ENCODE results near the gene SLFNL1. TPM values are rescaled to one million over a fixed set of nuclear protein-coding genes. Genes with fewer than 3 reads are reported as not detected.
A peak's percentile ranks its signal among the peaks of the same experiment; 100 is the strongest.

The SLFNL1 gene
- total and polyA plus RNA-seq, 5 experiments from 2014 or later = 0.12 to 0.65 (median 0.47) TPM

DNA sequence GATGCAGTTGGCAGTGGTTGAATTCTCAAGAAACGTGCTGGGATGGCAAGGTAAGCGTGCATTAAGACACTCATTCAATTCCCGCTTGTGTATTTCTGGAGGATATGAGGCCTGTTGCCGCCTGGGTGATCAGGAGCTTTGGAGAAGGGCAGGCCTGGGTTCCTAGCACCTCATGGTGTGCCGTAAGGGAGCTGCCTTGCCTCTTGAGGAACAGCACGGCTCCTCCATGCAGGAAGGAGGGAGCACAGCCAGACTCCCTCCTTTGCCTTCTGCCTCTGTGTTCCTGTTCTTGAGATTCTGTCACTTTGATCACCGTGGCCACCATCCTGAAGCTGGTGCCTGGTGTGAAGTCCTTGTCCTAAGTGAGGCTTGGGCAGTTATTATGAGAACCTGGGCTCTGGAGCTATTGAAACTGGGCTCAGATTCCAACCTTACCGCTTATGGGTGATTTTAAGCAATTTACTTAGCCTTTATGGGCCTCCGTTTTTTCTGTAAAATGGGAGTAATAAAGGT, 18.3 kb downstream of the SLFNL1 start:
- ATAC-seq (no peak), DNase-seq (no peak)
- H3K36me3 Mint-ChIP-seq = peaks cover 5 to 79% (median 27%) of the 10 kb centered on the region in 3 donors
- H3K9me3 Mint-ChIP-seq = no peaks in the 10 kb centered on the region
- peak overlapping the region in 4 of 10 donors; percentile 1 to 64 (median 26) for H3K4me3 Mint-ChIP-seq
- H3K27me3 Mint-ChIP-seq = no peaks in the 10 kb centered on the region
- POLR2A ChIA-PET = interaction anchor here (1.1 to 4.7 kb wide), 5 partner anchors 20 to 553 kb away, joined by 3 to 28 read pairs (median 3); partner anchors contain the start of genes CITED4, CTPS1, NFYC and ZFP69B
- H3K4me1 Mint-ChIP-seq = peaks cover 19 to 21% (median 21%) of the 10 kb centered on the region in 4 donors
- peak overlapping the region in 8 of 10 donors; percentile 9 to 79 (median 65) for H3K27ac Mint-ChIP-seq

DNA sequence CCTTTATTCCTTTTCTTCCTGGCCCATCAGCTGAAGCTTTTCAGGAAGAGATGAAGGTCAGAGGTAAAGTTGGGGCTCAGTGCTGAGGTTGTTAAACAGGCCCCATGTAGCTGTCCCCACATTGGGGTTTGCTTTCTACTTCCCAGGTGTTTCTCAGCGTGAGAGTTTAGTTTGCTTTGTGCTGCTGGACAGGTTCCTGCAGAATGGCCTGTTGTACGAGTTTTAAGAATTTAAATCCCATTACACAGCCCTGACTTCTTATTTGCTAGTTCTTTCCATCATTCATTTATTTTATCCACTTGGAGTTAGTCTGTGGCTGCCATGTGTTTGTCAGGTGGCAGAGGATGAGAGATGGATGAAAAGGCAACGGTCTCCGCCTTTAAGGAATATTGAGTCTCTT, 22.9 kb downstream of the SLFNL1 start:
- Mint-ChIP-seq H3K27ac (peak overlapping the region in 3 of 10 donors; percentile 46 to 82 (median 82)), H3K9me3 (no peaks in the 10 kb centered on the region), H3K4me1 (peaks cover 16 to 18% (median 17%) of the 10 kb centered on the region in 4 donors), H3K4me3 (no peak overlapping the region), H3K36me3 (peaks cover 14 to 84% (median 42%) of the 10 kb centered on the region in 3 donors), H3K27me3 (no peaks in the 10 kb centered on the region)
- POLR2A ChIA-PET = no interaction called here
- no peak for ATAC-seq
- no peak for DNase-seq

DNA sequence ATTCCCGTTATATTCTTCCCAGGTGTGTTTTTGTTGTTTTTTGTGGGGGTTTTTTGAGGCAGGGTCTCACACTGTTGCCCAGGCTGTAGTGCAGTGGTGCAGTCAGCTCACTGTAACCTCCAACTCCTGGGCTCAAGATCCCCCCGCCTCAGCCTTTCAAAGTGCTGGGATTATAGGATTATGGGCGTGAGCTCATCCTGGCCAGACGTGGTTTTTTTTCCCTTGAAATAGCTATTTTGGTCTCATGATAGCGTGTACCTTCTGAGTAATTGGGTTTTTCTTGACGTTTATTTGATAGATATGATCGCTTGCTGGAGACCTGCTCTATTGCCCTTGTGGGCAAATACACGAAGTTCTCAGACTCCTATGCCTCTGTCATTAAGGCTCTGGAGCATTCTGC, 24.4 kb downstream of the SLFNL1 start:
- Mint-ChIP-seq H3K4me3 (no peak overlapping the region), H3K27me3 (no peaks in the 10 kb centered on the region), H3K4me1 (peaks cover 3 to 8% (median 5%) of the 10 kb centered on the region in 4 donors), H3K36me3 (peaks cover 14 to 88% (median 42%) of the 10 kb centered on the region in 3 donors), H3K9me3 (no peaks in the 10 kb centered on the region), H3K27ac (no peak overlapping the region)
- ATAC-seq (no peak), DNase-seq (no peak)
- POLR2A ChIA-PET = interaction anchor here (0.8 kb wide), 1 partner anchor 17 kb away, joined by 3 read pairs; no protein-coding TSS in a partner anchor

DNA sequence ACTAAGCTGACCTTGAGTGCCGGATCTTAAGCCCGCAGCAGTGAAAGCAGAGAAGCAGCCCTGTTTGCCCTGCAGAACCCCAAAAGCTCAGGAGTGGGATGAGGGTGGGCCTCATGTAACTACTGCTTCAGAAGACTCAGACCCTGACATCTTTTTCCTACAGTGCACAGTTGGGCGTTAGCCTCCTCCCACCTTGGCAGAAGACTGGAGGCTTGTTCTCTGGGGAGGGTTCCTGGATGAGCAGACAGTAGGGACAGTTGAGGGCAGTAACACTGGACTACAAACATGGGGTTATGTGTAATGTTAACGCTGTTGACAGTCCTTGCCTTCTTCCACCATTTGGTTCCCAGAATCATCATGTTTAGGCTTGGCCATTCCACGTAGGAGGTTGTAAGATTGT, 32.5 kb downstream of the SLFNL1 start:
- ATAC-seq (no peak), DNase-seq (no peak)
- Mint-ChIP-seq H3K4me3 (no peak overlapping the region), H3K27me3 (no peaks in the 10 kb centered on the region), H3K36me3 (peaks cover 9 to 98% (median 65%) of the 10 kb centered on the region in 3 donors), H3K4me1 (peaks cover 0 to 8% (median 6%) of the 10 kb centered on the region in 4 donors), H3K9me3 (no peaks in the 10 kb centered on the region), H3K27ac (no peak overlapping the region)
- POLR2A ChIA-PET = no interaction called here

DNA sequence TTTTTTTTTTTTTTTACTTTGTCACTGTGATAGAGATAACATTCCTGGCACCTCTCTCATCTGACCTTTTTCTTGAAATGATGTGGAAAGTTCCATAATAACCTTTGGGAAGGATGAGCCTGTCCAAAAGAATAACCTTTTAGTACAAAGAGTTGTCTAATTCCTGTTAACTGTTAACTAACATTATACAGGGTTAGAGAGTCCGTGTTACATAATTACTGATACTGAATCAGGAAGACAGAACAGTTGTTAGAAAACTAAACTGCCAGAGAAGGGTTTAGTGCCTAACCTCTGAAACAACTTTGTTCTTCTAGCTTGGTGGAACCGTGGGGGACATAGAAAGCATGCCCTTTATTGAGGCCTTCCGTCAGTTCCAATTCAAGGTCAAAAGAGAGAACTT, 33.2 kb downstream of the SLFNL1 start:
- H3K9me3 Mint-ChIP-seq = no peaks in the 10 kb centered on the region
- H3K4me3 Mint-ChIP-seq = no peak overlapping the region
- no peak for ATAC-seq
- DNase-seq = no peak
- peaks cover under 1 to 11% (median 8%) of the 10 kb centered on the region in 4 donors for H3K4me1 Mint-ChIP-seq
- peaks cover 13 to 98% (median 70%) of the 10 kb centered on the region in 3 donors for H3K36me3 Mint-ChIP-seq
- H3K27ac Mint-ChIP-seq = no peak overlapping the region
- POLR2A ChIA-PET = no interaction called here
- H3K27me3 Mint-ChIP-seq = no peaks in the 10 kb centered on the region

DNA sequence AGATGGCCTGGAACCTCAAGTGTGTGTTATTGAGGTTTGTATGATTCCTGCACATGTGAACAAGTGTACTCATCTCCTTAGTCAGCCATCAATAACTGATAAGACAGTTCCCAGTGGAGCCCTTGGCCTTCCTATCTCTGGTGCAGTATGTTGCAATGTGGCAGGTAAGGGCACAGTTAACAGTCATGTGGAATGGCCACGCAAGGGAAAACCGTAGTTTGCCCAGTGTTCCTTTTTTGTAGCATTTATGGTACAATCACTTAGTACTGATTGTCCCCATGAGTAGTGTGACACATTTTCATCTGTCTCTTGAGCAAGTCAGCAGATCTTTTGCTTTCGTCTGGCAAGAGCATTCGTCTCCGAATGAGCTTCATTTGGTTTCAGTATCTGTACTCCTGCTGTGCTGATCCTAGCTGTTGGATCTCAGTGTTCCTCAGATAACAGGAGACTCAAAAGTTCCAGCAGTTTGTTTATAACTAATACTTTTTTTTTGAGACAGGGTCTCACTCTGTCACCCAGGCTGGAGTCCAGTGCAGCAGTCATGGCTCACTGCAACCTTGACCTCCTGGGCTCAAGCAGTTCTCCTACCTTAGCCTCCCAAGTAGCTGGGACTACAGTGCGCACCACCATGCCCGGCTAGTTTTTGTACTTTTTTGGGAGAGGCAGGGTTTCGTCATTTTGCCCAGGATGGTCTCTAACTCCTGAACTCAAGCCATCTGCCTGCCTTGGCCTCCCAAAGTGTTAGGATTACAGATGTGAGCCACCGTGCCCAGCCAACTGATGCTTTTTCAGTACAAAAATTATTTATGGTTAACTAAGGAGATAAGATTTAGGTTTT, 33.9 kb downstream of the SLFNL1 start:
- Mint-ChIP-seq H3K4me3 (no peak overlapping the region), H3K4me1 (peaks cover 3 to 13% (median 8%) of the 10 kb centered on the region in 4 donors), H3K27me3 (no peaks in the 10 kb centered on the region), H3K36me3 (peaks cover 13 to 98% (median 71%) of the 10 kb centered on the region in 3 donors), H3K27ac (no peak overlapping the region), H3K9me3 (no peaks in the 10 kb centered on the region)
- POLR2A ChIA-PET = no interaction called here
- ATAC-seq = no peak
- DNase-seq = no peak

DNA sequence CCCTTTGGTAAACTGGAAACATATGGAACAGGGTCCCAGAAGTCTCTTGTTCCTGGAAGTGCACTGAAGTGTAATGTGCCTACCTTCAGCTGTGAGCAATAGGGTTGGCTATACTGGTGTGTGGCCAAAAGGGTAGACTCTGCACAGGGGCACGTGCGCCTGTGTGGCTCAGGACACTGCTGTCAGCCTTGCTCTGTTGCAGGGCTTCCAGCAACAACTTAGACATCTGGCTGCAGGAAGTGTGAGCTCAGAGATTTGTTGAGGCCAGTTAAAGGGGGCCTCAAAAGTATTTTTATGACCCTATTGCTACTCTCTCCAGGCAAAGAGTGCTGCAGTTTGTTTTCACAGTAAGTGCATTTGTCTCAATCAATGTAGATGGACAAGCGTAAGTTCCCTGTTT, 34.6 kb downstream of the SLFNL1 start:
- Mint-ChIP-seq H3K4me3 (no peak overlapping the region), H3K4me1 (peaks cover 8 to 20% (median 12%) of the 10 kb centered on the region in 4 donors), H3K27ac (no peak overlapping the region), H3K27me3 (no peaks in the 10 kb centered on the region), H3K36me3 (peaks cover 13 to 91% (median 67%) of the 10 kb centered on the region in 3 donors), H3K9me3 (no peaks in the 10 kb centered on the region)
- no peak for ATAC-seq
- POLR2A ChIA-PET = no interaction called here
- no peak for DNase-seq

DNA sequence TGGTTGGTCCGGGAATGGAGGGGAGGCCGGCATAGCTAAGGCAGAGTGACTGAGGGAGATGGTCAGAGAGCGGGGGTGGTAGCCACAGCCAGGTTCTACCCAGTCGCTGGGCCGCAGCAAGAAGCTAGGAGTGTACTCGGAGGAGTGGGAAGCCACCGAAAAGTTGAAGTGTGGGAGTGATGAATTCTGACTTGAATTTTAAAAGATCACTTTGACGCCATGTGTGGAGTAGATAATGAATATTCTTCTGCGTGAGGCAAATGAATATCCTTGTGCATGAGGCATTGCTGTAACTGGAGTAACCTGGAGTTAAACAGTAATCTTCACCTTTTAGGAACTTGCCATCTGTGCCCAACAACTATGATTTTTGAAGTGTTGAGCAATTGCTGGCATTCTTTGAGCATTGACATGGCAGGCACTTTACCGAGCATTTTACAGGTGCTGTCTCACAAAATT, 35.2 kb downstream of the SLFNL1 start:
- no peak for ATAC-seq
- Mint-ChIP-seq H3K9me3 (no peaks in the 10 kb centered on the region), H3K4me3 (no peak overlapping the region), H3K36me3 (peaks cover 13 to 87% (median 62%) of the 10 kb centered on the region in 3 donors), H3K4me1 (peaks cover 13 to 26% (median 14%) of the 10 kb centered on the region in 4 donors), H3K27me3 (no peaks in the 10 kb centered on the region), H3K27ac (peak overlapping the region in 2 of 10 donors; percentile 22 to 40)
- POLR2A ChIA-PET = no interaction called here
- no peak for DNase-seq

DNA sequence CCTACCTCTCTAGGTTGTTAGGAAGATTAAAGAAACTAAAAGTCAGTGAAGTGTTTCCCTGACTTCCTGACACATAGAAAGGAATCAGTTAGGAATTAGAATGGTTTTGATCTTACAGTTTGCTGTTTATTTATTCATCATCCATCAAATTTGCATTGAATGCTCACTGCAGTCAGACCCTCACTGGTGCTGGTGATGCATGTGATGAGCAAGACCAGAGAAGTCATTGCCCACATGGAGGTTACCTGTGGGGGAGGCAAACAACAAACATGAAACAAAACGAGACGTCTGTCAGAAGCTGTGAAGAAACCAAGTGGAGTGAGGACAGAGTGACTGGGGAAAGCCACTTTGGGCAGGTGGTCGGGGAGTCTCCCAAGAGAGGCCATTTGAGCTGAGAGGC, 35.6 kb downstream of the SLFNL1 start:
- POLR2A ChIA-PET = no interaction called here
- ATAC-seq = no peak
- Mint-ChIP-seq H3K27me3 (no peaks in the 10 kb centered on the region), H3K27ac (peak overlapping the region in 2 of 10 donors; percentile 22 to 40), H3K36me3 (peaks cover 13 to 82% (median 57%) of the 10 kb centered on the region in 3 donors), H3K4me1 (peaks cover 17 to 30% (median 18%) of the 10 kb centered on the region in 4 donors), H3K4me3 (no peak overlapping the region), H3K9me3 (no peaks in the 10 kb centered on the region)
- no peak for DNase-seq

DNA sequence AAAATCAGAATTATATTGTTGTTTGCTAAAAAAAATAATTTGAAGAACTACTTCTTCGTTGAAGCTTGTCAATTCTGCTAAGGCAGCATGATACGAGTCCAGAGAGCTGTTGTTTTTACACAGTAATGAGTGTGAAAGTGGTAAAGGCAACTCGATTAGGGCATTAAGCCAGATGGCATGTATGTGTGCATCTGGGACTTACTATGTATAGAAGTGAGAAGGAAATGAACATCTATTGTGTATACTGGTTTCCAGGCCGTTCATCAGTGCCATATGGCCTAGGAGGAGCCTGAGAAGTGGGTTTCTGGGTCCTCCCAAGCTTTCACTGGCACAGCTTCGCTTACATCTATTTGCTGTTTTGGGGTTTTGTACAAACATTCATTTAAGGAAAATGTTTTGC, 36.4 kb downstream of the SLFNL1 start:
- H3K27ac Mint-ChIP-seq = no peak overlapping the region
- no peak for ATAC-seq

DNA sequence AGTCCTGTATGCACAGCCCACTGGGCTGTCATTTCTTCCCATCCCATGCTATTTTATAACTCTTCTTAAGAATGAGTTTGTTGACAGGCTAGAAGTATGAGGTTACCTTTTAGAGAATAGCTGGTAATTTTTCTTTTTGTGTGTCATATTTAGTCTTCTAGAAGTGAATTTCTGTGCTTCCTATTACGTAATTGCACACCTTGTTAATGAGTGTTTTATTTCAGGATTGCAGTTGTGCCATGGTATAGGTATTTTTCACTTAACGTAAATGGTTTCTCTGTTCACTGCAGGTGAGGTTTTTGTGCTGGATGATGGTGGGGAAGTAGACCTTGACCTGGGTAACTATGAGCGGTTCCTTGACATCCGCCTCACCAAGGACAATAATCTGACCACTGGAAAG, 37.0 kb downstream of the SLFNL1 start:
- Mint-ChIP-seq H3K4me3 (no peak overlapping the region), H3K9me3 (no peaks in the 10 kb centered on the region), H3K27me3 (no peaks in the 10 kb centered on the region), H3K27ac (no peak overlapping the region), H3K36me3 (peaks cover 6 to 68% (median 47%) of the 10 kb centered on the region in 3 donors), H3K4me1 (peaks cover 23 to 37% (median 25%) of the 10 kb centered on the region in 4 donors)
- POLR2A ChIA-PET = no interaction called here
- no peak for ATAC-seq
- no peak for DNase-seq

More for the DNA sequence above, 36.4 kb downstream of the SLFNL1 start:
- Mint-ChIP-seq H3K4me1 (peaks cover 23 to 37% (median 25%) of the 10 kb centered on the region in 4 donors), H3K27me3 (no peaks in the 10 kb centered on the region), H3K4me3 (no peak overlapping the region), H3K36me3 (peaks cover 6 to 75% (median 50%) of the 10 kb centered on the region in 3 donors), H3K9me3 (no peaks in the 10 kb centered on the region)
- POLR2A ChIA-PET = no interaction called here
- no peak for DNase-seq

DNA sequence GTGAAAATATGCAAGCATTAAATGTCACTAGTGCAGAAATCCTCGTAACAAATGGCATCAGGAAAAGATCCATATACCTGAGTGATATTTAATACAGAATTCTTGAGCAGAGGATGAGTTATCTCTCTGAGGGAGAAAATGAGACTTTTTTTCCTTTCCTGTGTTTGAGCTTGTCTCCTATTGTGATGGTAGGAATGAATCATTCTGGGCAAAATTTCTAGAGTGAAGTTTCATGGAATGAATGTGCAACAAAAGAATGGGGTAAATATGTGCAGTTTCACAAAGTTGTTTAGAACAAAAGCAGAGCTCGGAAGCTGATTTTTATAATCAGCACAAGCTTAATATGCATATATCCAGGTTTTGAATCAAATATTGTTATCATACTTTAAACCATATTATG, 37.5 kb downstream of the SLFNL1 start:
- peaks cover 6 to 64% (median 42%) of the 10 kb centered on the region in 3 donors for H3K36me3 Mint-ChIP-seq
- H3K4me1 Mint-ChIP-seq = peaks cover 23 to 37% (median 25%) of the 10 kb centered on the region in 4 donors
- no peak for ATAC-seq
- no peak overlapping the region for H3K27ac Mint-ChIP-seq
- H3K27me3 Mint-ChIP-seq = no peaks in the 10 kb centered on the region
- no peak for DNase-seq
- no peaks in the 10 kb centered on the region for H3K9me3 Mint-ChIP-seq
- POLR2A ChIA-PET = no interaction called here
- H3K4me3 Mint-ChIP-seq = no peak overlapping the region

DNA sequence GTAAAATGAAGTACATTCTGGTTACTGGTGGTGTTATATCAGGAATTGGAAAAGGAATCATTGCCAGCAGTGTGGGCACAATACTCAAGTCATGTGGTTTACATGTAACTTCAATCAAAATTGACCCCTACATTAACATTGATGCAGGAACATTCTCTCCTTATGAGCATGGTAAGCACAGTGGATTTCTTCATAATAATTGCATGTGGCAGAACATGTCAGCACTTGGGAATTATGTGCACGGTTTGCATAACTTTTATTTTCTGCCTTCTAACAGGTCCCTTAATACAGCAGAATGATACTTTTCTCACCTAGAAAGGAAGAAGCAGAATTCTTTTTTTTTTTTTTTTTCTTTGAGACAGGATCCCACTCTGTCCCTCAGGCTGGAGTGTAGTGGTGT, 38.2 kb downstream of the SLFNL1 start:
- Mint-ChIP-seq H3K4me1 (peaks cover 23 to 40% (median 28%) of the 10 kb centered on the region in 4 donors), H3K36me3 (peaks cover 6 to 56% (median 34%) of the 10 kb centered on the region in 3 donors), H3K27ac (no peak overlapping the region), H3K9me3 (no peaks in the 10 kb centered on the region), H3K27me3 (no peaks in the 10 kb centered on the region), H3K4me3 (no peak overlapping the region)
- no peak for ATAC-seq
- no peak for DNase-seq
- POLR2A ChIA-PET = interaction anchor here (1.3 kb wide), 1 partner anchor 20 kb away, joined by 3 read pairs; no protein-coding TSS in a partner anchor
